Measurements from ENCODE around the gene ARHGAP6. TPM values are rescaled to one million over a fixed set of nuclear protein-coding genes. Genes with fewer than 3 reads are reported as not detected.

The ARHGAP6 gene
- total and polyA plus RNA-seq, 2 of the 4 experiments (the other 2 are of a cell fraction) = 1.4 to 1.8 TPM

DNA sequence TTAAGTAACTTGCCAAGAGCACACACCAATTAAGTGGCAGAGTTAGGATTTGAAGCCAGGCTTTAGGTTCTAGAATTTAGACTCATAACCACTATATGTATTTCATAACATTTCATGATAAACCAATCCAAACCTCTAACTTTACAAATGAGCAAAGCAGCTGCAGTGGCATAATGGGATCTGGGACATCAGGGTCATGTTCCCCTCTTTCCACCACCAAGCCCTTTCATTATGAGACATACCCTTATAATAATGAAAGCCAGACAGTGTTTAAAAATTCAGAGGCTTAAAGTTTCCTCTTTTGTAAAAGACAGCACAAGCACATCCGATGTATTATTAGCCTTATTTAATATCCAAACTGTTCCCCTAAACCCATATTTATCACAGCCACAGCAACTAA lies 400.8 kb downstream of the ARHGAP6 start:
- no peak overlapping the region for H2BK5ac ChIP-seq (ENCODE audit: low read depth, low read length, poor library complexity, severe bottlenecking)
- H3K4me1 ChIP-seq (ENCODE audit: control insufficient read depth, insufficient read depth, low read length) = peaks cover 7% of the 10 kb centered on the region
- no peak for TF ChIP-seq NFE2L2 (IDR thresholded peaks at IDR 0.05; ENCODE audit: low read depth, low read length)
- no peak for TF ChIP-seq SMC3 (IDR thresholded peaks at IDR 0.05; ENCODE audit: low read depth, low read length)
- TF ChIP-seq CHD1 (IDR thresholded peaks at IDR 0.05; ENCODE audit: low read depth, low read length) = no peak
- TF ChIP-seq, protein P1, sequence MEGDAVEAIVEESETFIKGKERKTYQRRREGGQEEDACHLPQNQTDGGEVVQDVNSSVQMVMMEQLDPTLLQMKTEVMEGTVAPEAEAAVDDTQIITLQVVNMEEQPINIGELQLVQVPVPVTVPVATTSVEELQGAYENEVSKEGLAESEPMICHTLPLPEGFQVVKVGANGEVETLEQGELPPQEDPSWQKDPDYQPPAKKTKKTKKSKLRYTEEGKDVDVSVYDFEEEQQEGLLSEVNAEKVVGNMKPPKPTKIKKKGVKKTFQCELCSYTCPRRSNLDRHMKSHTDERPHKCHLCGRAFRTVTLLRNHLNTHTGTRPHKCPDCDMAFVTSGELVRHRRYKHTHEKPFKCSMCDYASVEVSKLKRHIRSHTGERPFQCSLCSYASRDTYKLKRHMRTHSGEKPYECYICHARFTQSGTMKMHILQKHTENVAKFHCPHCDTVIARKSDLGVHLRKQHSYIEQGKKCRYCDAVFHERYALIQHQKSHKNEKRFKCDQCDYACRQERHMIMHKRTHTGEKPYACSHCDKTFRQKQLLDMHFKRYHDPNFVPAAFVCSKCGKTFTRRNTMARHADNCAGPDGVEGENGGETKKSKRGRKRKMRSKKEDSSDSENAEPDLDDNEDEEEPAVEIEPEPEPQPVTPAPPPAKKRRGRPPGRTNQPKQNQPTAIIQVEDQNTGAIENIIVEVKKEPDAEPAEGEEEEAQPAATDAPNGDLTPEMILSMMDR (conservative IDR thresholded peaks at IDR 0.05; ENCODE audit: low read depth, low read length) = no peak
- no peak for TF ChIP-seq BHLHE40 (IDR thresholded peaks at IDR 0.05; ENCODE audit: low read depth, low read length)
- TF ChIP-seq, protein P2, sequence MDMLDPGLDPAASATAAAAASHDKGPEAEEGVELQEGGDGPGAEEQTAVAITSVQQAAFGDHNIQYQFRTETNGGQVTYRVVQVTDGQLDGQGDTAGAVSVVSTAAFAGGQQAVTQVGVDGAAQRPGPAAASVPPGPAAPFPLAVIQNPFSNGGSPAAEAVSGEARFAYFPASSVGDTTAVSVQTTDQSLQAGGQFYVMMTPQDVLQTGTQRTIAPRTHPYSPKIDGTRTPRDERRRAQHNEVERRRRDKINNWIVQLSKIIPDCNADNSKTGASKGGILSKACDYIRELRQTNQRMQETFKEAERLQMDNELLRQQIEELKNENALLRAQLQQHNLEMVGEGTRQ (IDR thresholded peaks at IDR 0.05; ENCODE audit: low read depth, low read length) = no peak
- TF ChIP-seq POLR2A (IDR thresholded peaks at IDR 0.05; ENCODE audit: low read depth, low read length) = no peak
- TF ChIP-seq FOS (IDR thresholded peaks at IDR 0.05; ENCODE audit: low read depth, low read length) = no peak
- no peak for TF ChIP-seq CEBPB (IDR thresholded peaks at IDR 0.05; ENCODE audit: low read depth, low read length)
- TF ChIP-seq MAZ (IDR thresholded peaks at IDR 0.05; ENCODE audit: borderline replicate concordance, low read depth, low read length) = no peak
- no peak for TF ChIP-seq MXI1 (IDR thresholded peaks at IDR 0.05; ENCODE audit: borderline replicate concordance, low read depth, low read length)
- no peak for TF ChIP-seq RCOR1 (IDR thresholded peaks at IDR 0.05; ENCODE audit: insufficient replicate concordance, low read length)
- TF ChIP-seq, protein P3, sequence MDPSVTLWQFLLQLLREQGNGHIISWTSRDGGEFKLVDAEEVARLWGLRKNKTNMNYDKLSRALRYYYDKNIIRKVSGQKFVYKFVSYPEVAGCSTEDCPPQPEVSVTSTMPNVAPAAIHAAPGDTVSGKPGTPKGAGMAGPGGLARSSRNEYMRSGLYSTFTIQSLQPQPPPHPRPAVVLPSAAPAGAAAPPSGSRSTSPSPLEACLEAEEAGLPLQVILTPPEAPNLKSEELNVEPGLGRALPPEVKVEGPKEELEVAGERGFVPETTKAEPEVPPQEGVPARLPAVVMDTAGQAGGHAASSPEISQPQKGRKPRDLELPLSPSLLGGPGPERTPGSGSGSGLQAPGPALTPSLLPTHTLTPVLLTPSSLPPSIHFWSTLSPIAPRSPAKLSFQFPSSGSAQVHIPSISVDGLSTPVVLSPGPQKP (IDR thresholded peaks at IDR 0.05; ENCODE audit: borderline replicate concordance, low read depth, low read length) = no peak
- CTCF ChIA-PET = no interaction called here
- H3K4ac ChIP-seq (ENCODE audit: low read depth, low read length) = no peak overlapping the region
- H2BK20ac ChIP-seq (ENCODE audit: low read depth, low read length) = no peak overlapping the region
- H3K36me3 ChIP-seq (ENCODE audit: control insufficient read depth, insufficient read depth, low read length) = no peaks in the 10 kb centered on the region
- POLR2A ChIA-PET (ENCODE audit: unreplicated experiment) = no interaction called here
- no peaks in the 10 kb centered on the region for H3K9me1 ChIP-seq (ENCODE audit: insufficient read depth, low read length)
- H3K27ac ChIP-seq (ENCODE audit: insufficient read depth, low read length) = no peak overlapping the region
- H4K8ac ChIP-seq (ENCODE audit: low read depth in 2 of 2, low read length in 2 of 2) = no peak overlapping the region
- no peak overlapping the region for H3K4me2 ChIP-seq (ENCODE audit: low read depth, low read length)
- H3K27me3 ChIP-seq (ENCODE audit: control insufficient read depth, insufficient read depth, low read length) = no peaks in the 10 kb centered on the region
- no peak for ATAC-seq (ENCODE audit: low read depth)
- H3K9ac ChIP-seq (ENCODE audit: low read depth, low read length) = no peak overlapping the region
- no peak overlapping the region for H3K14ac ChIP-seq (replicated peaks; ENCODE audit: low read depth, low read length)
- DNase-seq = no peak
- no peaks in the 10 kb centered on the region for H4K20me1 ChIP-seq (ENCODE audit: insufficient read depth, low read length)
- no peak overlapping the region for H2AFZ ChIP-seq (replicated peaks; ENCODE audit: low read length, poor library complexity)
- no peaks in the 10 kb centered on the region for H3K9me3 ChIP-seq (ENCODE audit: control insufficient read depth, insufficient read depth, low read length)
- H3K23ac ChIP-seq (ENCODE audit: low read depth, low read length) = no peak overlapping the region
- H3K79me1 ChIP-seq (ENCODE audit: low read depth in 1 of 2, low read length in 2 of 2) = no peaks in the 10 kb centered on the region
- intact Hi-C loops (cut with micrococcal nuclease) = no loop called here
- no peak overlapping the region for H2BK15ac ChIP-seq (ENCODE audit: low read depth, low read length)
- H2AK9ac ChIP-seq (replicated peaks; ENCODE audit: low read depth, low read length, poor library complexity) = no peak overlapping the region
- dilution Hi-C loops (cut with HindIII; ENCODE audit: low sequenced_read_pairs, unreplicated experiment) = no loop called here
- H3K18ac ChIP-seq (ENCODE audit: low read depth, low read length) = no peak overlapping the region
- no peak overlapping the region for H3K4me3 ChIP-seq (ENCODE audit: insufficient read depth, low read depth, low read length)
- no peak overlapping the region for H3K56ac ChIP-seq (ENCODE audit: extremely low read depth, insufficient read depth, low read length)
- H2BK120ac ChIP-seq (ENCODE audit: low read depth, low read length) = no peak overlapping the region
- H2AK5ac ChIP-seq (ENCODE audit: low read depth, low read length) = no peak overlapping the region
- in situ Hi-C loops (cut with MboI; ENCODE audit: low sequenced_read_pairs) = no loop called here
- no TSS peak for BruUV-seq (replicated peaks)
- H4K5ac ChIP-seq (ENCODE audit: low read depth, low read length) = no peak overlapping the region
- no CpG with 5 or more reads among the region's 1 CpG for whole genome bisulfite sequencing, 2 experiments (ENCODE audit: extremely low coverage in 2 of 2, insufficient read length in 1 of 2)
- no peak overlapping the region for H4K91ac ChIP-seq (ENCODE audit: insufficient read depth, low read depth, low read length)
